ENCODE data around the gene ELOVL4.

The ELOVL4 gene

GRCh38 chr6:79947191-79948186 lies at the start of gene ELOVL4:
ELOVL4 (minus strand) TSS chr6:79947553; CDS start chr6:79947279, 274 bp downstream.
- TF ChIP-seq CTCF (IDR thresholded peaks at IDR 0.05) (no peak), ZFX (IDR thresholded peaks at IDR 0.05; ENCODE audit: borderline replicate concordance) (no peak)
- H3K27ac ChIP-seq = peak within 1 kb of the TSS; percentile 53

GRCh38 chr6:79993911-79994309 lies 46.6 kb upstream of the ELOVL4 start:
- no peak overlapping the region for H3K27ac ChIP-seq
- no peak for TF ChIP-seq ZFX (IDR thresholded peaks at IDR 0.05; ENCODE audit: borderline replicate concordance)
- TF ChIP-seq CTCF (IDR thresholded peaks at IDR 0.05) = no peak

DNA sequence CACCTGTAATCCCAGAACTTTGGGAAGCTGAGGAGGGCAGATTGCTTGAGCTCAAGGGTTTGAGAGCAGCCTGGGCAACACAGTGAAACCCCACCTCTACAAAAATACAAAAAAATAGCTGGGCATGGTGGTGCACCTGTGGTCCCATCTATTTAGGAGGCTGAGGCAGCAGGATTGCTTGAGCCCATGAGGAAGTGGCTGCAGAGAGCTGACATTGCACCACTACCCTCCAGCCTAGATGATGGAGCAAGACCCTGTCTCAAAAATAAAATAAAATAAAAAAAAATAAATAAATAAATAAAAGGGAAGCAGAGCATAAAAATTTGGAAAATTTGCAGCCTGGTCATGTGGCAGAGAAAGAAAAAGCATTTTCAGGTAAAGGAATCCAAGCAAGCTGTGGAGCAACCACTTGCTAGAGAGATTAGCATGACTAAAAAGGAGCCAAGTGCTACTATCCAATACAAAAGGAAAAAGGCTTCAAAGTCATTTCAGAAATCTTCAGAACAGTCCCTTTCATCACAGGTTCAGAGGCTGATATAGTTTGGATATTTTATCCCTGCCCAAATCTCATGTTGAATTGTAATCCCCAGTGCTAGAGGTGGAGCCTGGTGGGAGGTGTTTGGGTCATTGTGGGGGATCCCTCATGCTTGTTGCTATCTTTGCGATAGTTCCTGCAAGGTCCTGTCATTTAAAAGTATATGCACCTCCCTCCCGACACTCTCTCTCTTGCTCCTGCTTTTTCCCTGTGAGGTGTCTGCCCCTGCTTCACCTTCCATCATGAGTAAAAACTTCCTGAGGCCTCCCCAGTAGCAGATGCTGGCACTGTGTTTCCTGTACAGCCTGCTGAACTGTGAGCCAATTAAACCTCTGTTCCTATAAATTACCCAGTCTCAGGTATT lies 45.9 kb upstream of the ELOVL4 start:
- no peak for TF ChIP-seq ZFX (IDR thresholded peaks at IDR 0.05; ENCODE audit: borderline replicate concordance)
- TF ChIP-seq CTCF (IDR thresholded peaks at IDR 0.05) = no peak
- H3K27ac ChIP-seq = no peak overlapping the region

DNA sequence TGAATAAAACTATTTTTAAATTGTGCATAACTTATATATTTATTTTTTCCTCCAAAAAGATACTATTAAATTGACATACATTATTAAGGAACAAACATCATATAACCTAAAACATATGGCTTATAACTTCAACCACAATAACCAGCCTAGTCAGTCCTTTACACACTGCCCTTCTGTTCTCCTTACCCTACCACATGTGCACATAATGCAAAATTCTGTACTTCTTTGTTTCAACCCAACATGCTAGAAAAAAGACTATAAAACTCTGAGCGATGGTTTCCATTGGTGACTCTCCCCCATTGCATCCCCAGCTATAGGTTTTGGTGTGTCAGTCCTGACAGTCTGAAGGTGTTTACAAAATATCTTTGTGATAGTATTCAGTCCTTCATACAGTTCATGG lies 42.3 kb upstream of the ELOVL4 start:
- TF ChIP-seq ZFX (IDR thresholded peaks at IDR 0.05; ENCODE audit: borderline replicate concordance) (no peak), CTCF (IDR thresholded peaks at IDR 0.05) (no peak)
- no peak overlapping the region for H3K27ac ChIP-seq

GRCh38 chr6:79985128-79985527 lies 37.8 kb upstream of the ELOVL4 start:
- TF ChIP-seq ZFX (IDR thresholded peaks at IDR 0.05; ENCODE audit: borderline replicate concordance) (no peak), CTCF (IDR thresholded peaks at IDR 0.05) (no peak)
- H3K27ac ChIP-seq = no peak overlapping the region

- no peak overlapping the region for H3K27ac ChIP-seq
- TF ChIP-seq CTCF (IDR thresholded peaks at IDR 0.05) = peak; percentile 58
- no peak for TF ChIP-seq ZFX (IDR thresholded peaks at IDR 0.05; ENCODE audit: borderline replicate concordance)
Observed at GRCh38 chr6:79984261-79984660, 36.9 kb upstream of the ELOVL4 start.
